IMR-90 (cell line): ENCODE measurements around the gene CD151. TPM values are rescaled to one million over a fixed set of nuclear protein-coding genes. Genes with fewer than 3 reads are reported as not detected.

Experiments
- ATAC-seq: fragments of 200-7000 bp; cut with Tn5 transposase; 2 replicates; pipeline ENCODE4 v1.9.1; 2020; ENCODE audit warnings: low read depth, mild to moderate bottlenecking, moderate library complexity
- BruUV-seq: library from RNA; stranded (reverse); fragments of 400-500 nt; replicated peaks from 2 replicates; lab custom pipeline; 2021; lab: Mats Ljungman, UMichigan
- CTCF ChIA-PET: fragments of 300-600 bp; formaldehyde crosslinking; extraction: SDS; loops from one replicate; lab custom pipeline; 2021; ENCODE audit warnings: antibody characterized with exemption; lab: Yijun Ruan, JAX
- POLR2A ChIA-PET: fragments of 300-600 bp; sonication (Branson Sonifier 250); formaldehyde crosslinking; loops from one replicate; lab custom pipeline; 2022; ENCODE audit warnings: antibody characterized with exemption; ENCODE audit not compliant: unreplicated experiment; lab: Charles Lee
- DNase-seq: peaks from one replicate; pipeline ENCODE4 v3.0.0; 2013
- H2AFZ ChIP-seq: replicated peaks from 2 replicates; pipeline ENCODE3; 2013; ENCODE audit warnings: low read length, mild to moderate bottlenecking; ENCODE audit not compliant: poor library complexity
- H2AK5ac ChIP-seq: 2 replicates; pipeline ENCODE4 v1.6.1; 2013; ENCODE audit warnings: low read depth, low read length, inconsistent platforms
- H2AK9ac ChIP-seq: replicated peaks from 2 replicates; pipeline ENCODE3; 2013; ENCODE audit warnings: mild to moderate bottlenecking, low read depth, low read length, moderate library complexity; ENCODE audit not compliant: poor library complexity
- H2BK120ac ChIP-seq: 2 replicates; pipeline ENCODE4 v1.6.1; 2013; ENCODE audit warnings: low read depth, low read length, inconsistent platforms
- H2BK15ac ChIP-seq: 3 replicates; pipeline ENCODE4 v1.6.1; 2013; ENCODE audit warnings: low read depth, low read length, inconsistent platforms
- H2BK20ac ChIP-seq: 2 replicates; pipeline ENCODE4 v1.6.1; 2013; ENCODE audit warnings: low read depth, mild to moderate bottlenecking, inconsistent platforms, low read length, moderate library complexity
- H2BK5ac ChIP-seq: 2 replicates; pipeline ENCODE4 v1.6.1; 2013; ENCODE audit warnings: mild to moderate bottlenecking, low read depth, low read length, inconsistent platforms; ENCODE audit not compliant: poor library complexity, severe bottlenecking
- H3K14ac ChIP-seq: replicated peaks from 2 replicates; pipeline ENCODE4 v1.6.1; 2013; ENCODE audit warnings: low read depth, low read length, inconsistent platforms
- H3K18ac ChIP-seq: 2 replicates; pipeline ENCODE4 v1.6.1; 2013; ENCODE audit warnings: low read depth, low read length, control low read depth
- H3K23ac ChIP-seq: 2 replicates; pipeline ENCODE4 v1.6.1; 2013; ENCODE audit warnings: low read depth, low read length, inconsistent platforms
- H3K27ac ChIP-seq: 2 replicates; pipeline ENCODE4 v1.5.1; 2013; ENCODE audit warnings: mild to moderate bottlenecking, control low read depth, low read length; ENCODE audit not compliant: insufficient read depth
- H3K27me3 ChIP-seq: 2 replicates; pipeline ENCODE4 v1.6.1; 2013; ENCODE audit warnings: low read length; ENCODE audit not compliant: control insufficient read depth, insufficient read depth
- H3K36me3 ChIP-seq: 2 replicates; pipeline ENCODE4 v1.6.1; 2013; ENCODE audit warnings: low read length, mixed read lengths; ENCODE audit not compliant: control insufficient read depth, insufficient read depth
- H3K4ac ChIP-seq: 2 replicates; pipeline ENCODE4 v1.6.1; 2013; ENCODE audit warnings: low read depth, low read length, inconsistent platforms
- H3K4me1 ChIP-seq: 2 replicates; pipeline ENCODE4 v1.6.1; 2013; ENCODE audit warnings: low read length, mixed read lengths; ENCODE audit not compliant: control insufficient read depth, insufficient read depth
- H3K4me2 ChIP-seq: 2 replicates; pipeline ENCODE4 v1.6.1; 2013; ENCODE audit warnings: low read depth, mild to moderate bottlenecking, control low read depth, low read length, moderate library complexity
- H3K4me3 ChIP-seq: 2 replicates; pipeline ENCODE4 v1.5.1; 2013; ENCODE audit warnings: low read depth, mild to moderate bottlenecking, control low read depth, low read length, moderate library complexity; ENCODE audit not compliant: insufficient read depth
- H3K56ac ChIP-seq: 2 replicates; pipeline ENCODE4 v1.6.1; 2013; ENCODE audit warnings: low read length, inconsistent platforms; ENCODE audit not compliant: insufficient read depth; ENCODE audit errors: extremely low read depth
- H3K79me1 ChIP-seq, 2 experiments: 2 replicates each; pipeline ENCODE4 v1.6.1; 2013; ENCODE audit warnings: low read length in 2 of 2, inconsistent platforms in 1 of 2, low read depth in 1 of 2
- H3K9ac ChIP-seq: 2 replicates; pipeline ENCODE4 v1.6.1; 2013; ENCODE audit warnings: low read depth, low read length, control low read depth
- H3K9me1 ChIP-seq: 2 replicates; pipeline ENCODE4 v1.6.1; 2013; ENCODE audit warnings: low read length, inconsistent platforms; ENCODE audit not compliant: insufficient read depth
- H3K9me3 ChIP-seq: 2 replicates; pipeline ENCODE4 v1.6.1; 2013; ENCODE audit warnings: low read length; ENCODE audit not compliant: control insufficient read depth, insufficient read depth
- H4K20me1 ChIP-seq: 2 replicates; pipeline ENCODE4 v1.6.1; 2013; ENCODE audit warnings: low read length, inconsistent platforms; ENCODE audit not compliant: insufficient read depth
- H4K5ac ChIP-seq: 2 replicates; pipeline ENCODE4 v1.6.1; 2013; ENCODE audit warnings: mild to moderate bottlenecking, low read depth, low read length, control low read depth
- H4K8ac ChIP-seq, 2 experiments: 2 replicates each; pipeline ENCODE4 v1.6.1; 2013; ENCODE audit warnings: low read depth in 2 of 2, low read length in 2 of 2, control low read depth in 1 of 2, inconsistent platforms in 1 of 2
- H4K91ac ChIP-seq: 2 replicates; pipeline ENCODE4 v1.6.1; 2013; ENCODE audit warnings: low read depth, low read length, inconsistent platforms; ENCODE audit not compliant: insufficient read depth
- BHLHE40 ChIP-seq: fragments of 150-350 bp; IDR thresholded peaks from 2 replicates; pipeline ENCODE4 v1.6.1; 2016; ENCODE audit warnings: mild to moderate bottlenecking, low read depth, low read length
- CEBPB ChIP-seq: IDR thresholded peaks from 2 replicates; pipeline ENCODE4 v1.6.1; 2012; ENCODE audit warnings: low read depth, low read length, improper control_type of control experiment
- CHD1 ChIP-seq: IDR thresholded peaks from 2 replicates; pipeline ENCODE4 v1.6.1; 2012; ENCODE audit warnings: low read depth, low read length, improper control_type of control experiment
- FOS ChIP-seq: fragments of 150-350 bp; IDR thresholded peaks from 2 replicates; pipeline ENCODE4 v1.6.1; 2016; ENCODE audit warnings: low read depth, low read length
- MAFK ChIP-seq: IDR thresholded peaks from 2 replicates; pipeline ENCODE4 v1.6.1; 2012; ENCODE audit warnings: low read depth, low read length, improper control_type of control experiment
- MAZ ChIP-seq: IDR thresholded peaks from 2 replicates; pipeline ENCODE4 v1.6.1; 2012; ENCODE audit warnings: low read depth, mild to moderate bottlenecking, low read length, improper control_type of control experiment, moderate library complexity, borderline replicate concordance
- MXI1 ChIP-seq: IDR thresholded peaks from 2 replicates; pipeline ENCODE4 v1.6.1; 2012; ENCODE audit warnings: low read depth, mild to moderate bottlenecking, low read length, moderate library complexity, borderline replicate concordance
- NFE2L2 ChIP-seq: fragments of 150-350 bp; IDR thresholded peaks from 2 replicates; pipeline ENCODE4 v1.6.1; 2016; ENCODE audit warnings: low read depth, mild to moderate bottlenecking, low read length
- POLR2A ChIP-seq: IDR thresholded peaks from 2 replicates; pipeline ENCODE4 v1.6.1; 2012; ENCODE audit warnings: mild to moderate bottlenecking, low read depth, low read length
- RAD21 ChIP-seq: IDR thresholded peaks from 2 replicates; pipeline ENCODE4 v1.6.1; 2012; ENCODE audit warnings: low read length, improper control_type of control experiment
- RCOR1 ChIP-seq: IDR thresholded peaks from 2 replicates; pipeline ENCODE4 v1.6.1; 2012; ENCODE audit warnings: mild to moderate bottlenecking, low read length, improper control_type of control experiment; ENCODE audit not compliant: insufficient replicate concordance
- RFX5 ChIP-seq: IDR thresholded peaks from 2 replicates; pipeline ENCODE4 v1.8.0; 2012; ENCODE audit warnings: low read depth, mild to moderate bottlenecking, low read length, moderate library complexity
- SMC3 ChIP-seq: fragments of 150-350 bp; IDR thresholded peaks from 2 replicates; pipeline ENCODE4 v1.6.1; 2016; ENCODE audit warnings: low read depth, mild to moderate bottlenecking, antibody characterized with exemption, low read length, moderate library complexity
- WGBS, 2 experiments: methylation state at CpG; one replicate each; pipeline versions ENCODE4 v1.1.5 to v1.1.7; 2013; ENCODE audit warnings: missing lambda C conversion rate in 2 of 2; ENCODE audit not compliant: insufficient read length in 1 of 2; ENCODE audit errors: extremely low coverage in 2 of 2; 5-methylcytosine and 5-hydroxymethylcytosine counted together
- dilution Hi-C: fragments of 300-500 bp; cut with HindIII; formaldehyde crosslinking; loops from one replicate; pipeline ENCODE4 v1.14.3; 2018; ENCODE audit warnings: low sequenced_read_pairs; ENCODE audit not compliant: unreplicated experiment
- in situ Hi-C: fragments of 300-500 bp; cut with MboI; formaldehyde crosslinking; loops from 3 replicates; pipeline ENCODE4 v1.14.3; 2019; ENCODE audit warnings: low sequenced_read_pairs, inconsistent platforms, mixed read lengths
- intact Hi-C: fragments of 100-400 bp; cut with micrococcal nuclease; formaldehyde crosslinking; loops from 2 replicates; pipeline ENCODE4 v1.10.0; 2022
- polyA plus RNA-seq, 3 experiments: library from polyadenylated mRNA; depleted of rRNA; stranded (reverse); fragments of >200 nt; gene quantifications; 2 replicates each; pipeline ENCODE4 v1.2.3, GENCODE V29; 2012; ENCODE audit warnings: low replicate concordance in 1 of 3
- total RNA-seq: library from RNA; depleted of rRNA; stranded (reverse); fragments of >200 nt; gene quantifications from 2 replicates; pipeline ENCODE4 v1.2.3, GENCODE V29; 2012
- TF ChIP-seq, protein P1 (sequence below): fragments of 150-350 bp; IDR thresholded peaks from 2 replicates; pipeline ENCODE4 v1.6.1; 2017; ENCODE audit warnings: mild to moderate bottlenecking, antibody characterized with exemption, low read length, low read depth
- TF ChIP-seq, protein P2 (sequence below): conservative IDR thresholded peaks from 2 replicates; pipeline ENCODE4 v1.5.1; 2012; ENCODE audit warnings: mild to moderate bottlenecking, low read depth, low read length, improper control_type of control experiment
- TF ChIP-seq, protein P3 (sequence below): fragments of 150-350 bp; IDR thresholded peaks from 2 replicates; pipeline ENCODE4 v1.6.1; 2016; ENCODE audit warnings: low read depth, mild to moderate bottlenecking, low read length, moderate library complexity, borderline replicate concordance

CD151 gene
- total and polyA plus RNA-seq, 2 of the 4 experiments (the other 2 are of a cell fraction), result 1,150 to 1,267 TPM

DNA sequence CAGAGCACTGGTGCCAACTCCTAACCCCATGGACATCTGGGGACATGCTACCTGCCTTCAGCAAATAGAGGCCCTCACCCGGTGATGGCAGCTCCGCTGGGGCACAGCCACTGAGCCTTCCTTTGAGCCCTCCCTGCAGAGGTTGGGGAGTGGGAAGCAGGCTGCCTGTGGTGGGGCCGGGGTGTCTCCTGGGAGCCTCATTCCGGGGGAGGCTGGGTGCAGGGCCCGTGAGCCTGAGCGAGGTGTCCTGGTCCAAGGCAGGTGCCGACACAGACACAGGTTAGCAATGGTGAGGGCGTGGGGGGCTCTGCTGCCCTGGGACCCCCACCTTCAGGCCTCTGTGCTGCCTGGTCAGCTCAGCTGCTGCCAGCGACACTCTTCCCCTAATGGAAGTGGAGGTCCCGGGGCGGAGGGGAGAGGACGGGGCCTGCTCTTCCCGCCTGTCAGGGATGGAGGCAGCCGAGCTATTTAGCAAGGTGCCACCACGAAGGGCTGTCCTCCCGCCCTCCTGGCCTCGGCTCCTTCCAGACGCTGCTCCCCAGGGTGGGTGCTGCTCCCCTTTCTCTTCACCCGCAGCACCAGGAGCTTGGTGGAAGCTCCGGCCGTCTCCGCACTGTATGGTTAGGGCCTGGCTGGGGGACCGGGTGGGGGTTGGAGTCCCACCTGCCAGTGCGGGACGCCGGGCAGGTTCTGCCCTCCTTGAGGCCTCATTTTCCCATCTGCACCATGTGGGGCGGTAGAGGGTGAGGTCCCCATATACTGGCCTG lies 21.1 kb downstream of the CD151 start:
- H4K8ac ChIP-seq, result no peak overlapping the region
- ChIA-PET CTCF (no interaction called here), POLR2A (no interaction called here)
- no peak overlapping the region for H3K4ac ChIP-seq
- H2BK5ac ChIP-seq, result no peak overlapping the region
- peak overlapping the region; percentile 28 for H2AK9ac ChIP-seq
- no peak overlapping the region for H3K14ac ChIP-seq
- peaks cover 20% of the 10 kb centered on the region for H3K36me3 ChIP-seq
- no peak overlapping the region for H3K23ac ChIP-seq
- WGBS, 2 experiments, result 95% methylated on average over 11 of the region's 27 CpGs; no CpG with 5 or more reads in 1 of the 2 experiments
- dilution Hi-C loops, result no loop called here
- no peaks in the 10 kb centered on the region for H3K9me1 ChIP-seq
- H4K91ac ChIP-seq, result no peak overlapping the region
- H3K18ac ChIP-seq, result no peak overlapping the region
- no peaks in the 10 kb centered on the region for H3K27me3 ChIP-seq
- H4K5ac ChIP-seq, result no peak overlapping the region
- H3K27ac ChIP-seq, result no peak overlapping the region
- peaks cover 75% of the 10 kb centered on the region for H4K20me1 ChIP-seq
- H2AK5ac ChIP-seq, result no peak overlapping the region
- no peak overlapping the region for H3K4me2 ChIP-seq
- BruUV-seq, result no TSS peak
- peaks cover 14% of the 10 kb centered on the region; the same call in 1 of the 2 replicates for H3K4me1 ChIP-seq
- no peak overlapping the region for H2AFZ ChIP-seq
- H3K56ac ChIP-seq, result no peak overlapping the region
- no peak for DNase-seq
- no peak overlapping the region for H2BK15ac ChIP-seq
- TF ChIP-seq SMC3, result no peak
- TF ChIP-seq RAD21, result no peak
- TF ChIP-seq POLR2A, result no peak
- no peak for TF ChIP-seq CHD1
- no peak for TF ChIP-seq RCOR1
- no peak for TF ChIP-seq NFE2L2
- TF ChIP-seq, protein P1, sequence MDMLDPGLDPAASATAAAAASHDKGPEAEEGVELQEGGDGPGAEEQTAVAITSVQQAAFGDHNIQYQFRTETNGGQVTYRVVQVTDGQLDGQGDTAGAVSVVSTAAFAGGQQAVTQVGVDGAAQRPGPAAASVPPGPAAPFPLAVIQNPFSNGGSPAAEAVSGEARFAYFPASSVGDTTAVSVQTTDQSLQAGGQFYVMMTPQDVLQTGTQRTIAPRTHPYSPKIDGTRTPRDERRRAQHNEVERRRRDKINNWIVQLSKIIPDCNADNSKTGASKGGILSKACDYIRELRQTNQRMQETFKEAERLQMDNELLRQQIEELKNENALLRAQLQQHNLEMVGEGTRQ, result no peak
- no peak for TF ChIP-seq MAZ
- no peak for TF ChIP-seq MAFK
- TF ChIP-seq, protein P2, sequence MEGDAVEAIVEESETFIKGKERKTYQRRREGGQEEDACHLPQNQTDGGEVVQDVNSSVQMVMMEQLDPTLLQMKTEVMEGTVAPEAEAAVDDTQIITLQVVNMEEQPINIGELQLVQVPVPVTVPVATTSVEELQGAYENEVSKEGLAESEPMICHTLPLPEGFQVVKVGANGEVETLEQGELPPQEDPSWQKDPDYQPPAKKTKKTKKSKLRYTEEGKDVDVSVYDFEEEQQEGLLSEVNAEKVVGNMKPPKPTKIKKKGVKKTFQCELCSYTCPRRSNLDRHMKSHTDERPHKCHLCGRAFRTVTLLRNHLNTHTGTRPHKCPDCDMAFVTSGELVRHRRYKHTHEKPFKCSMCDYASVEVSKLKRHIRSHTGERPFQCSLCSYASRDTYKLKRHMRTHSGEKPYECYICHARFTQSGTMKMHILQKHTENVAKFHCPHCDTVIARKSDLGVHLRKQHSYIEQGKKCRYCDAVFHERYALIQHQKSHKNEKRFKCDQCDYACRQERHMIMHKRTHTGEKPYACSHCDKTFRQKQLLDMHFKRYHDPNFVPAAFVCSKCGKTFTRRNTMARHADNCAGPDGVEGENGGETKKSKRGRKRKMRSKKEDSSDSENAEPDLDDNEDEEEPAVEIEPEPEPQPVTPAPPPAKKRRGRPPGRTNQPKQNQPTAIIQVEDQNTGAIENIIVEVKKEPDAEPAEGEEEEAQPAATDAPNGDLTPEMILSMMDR, result no peak
- TF ChIP-seq, protein P3, sequence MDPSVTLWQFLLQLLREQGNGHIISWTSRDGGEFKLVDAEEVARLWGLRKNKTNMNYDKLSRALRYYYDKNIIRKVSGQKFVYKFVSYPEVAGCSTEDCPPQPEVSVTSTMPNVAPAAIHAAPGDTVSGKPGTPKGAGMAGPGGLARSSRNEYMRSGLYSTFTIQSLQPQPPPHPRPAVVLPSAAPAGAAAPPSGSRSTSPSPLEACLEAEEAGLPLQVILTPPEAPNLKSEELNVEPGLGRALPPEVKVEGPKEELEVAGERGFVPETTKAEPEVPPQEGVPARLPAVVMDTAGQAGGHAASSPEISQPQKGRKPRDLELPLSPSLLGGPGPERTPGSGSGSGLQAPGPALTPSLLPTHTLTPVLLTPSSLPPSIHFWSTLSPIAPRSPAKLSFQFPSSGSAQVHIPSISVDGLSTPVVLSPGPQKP, result no peak
- TF ChIP-seq FOS, result no peak
- no peak for TF ChIP-seq BHLHE40
- no peak for TF ChIP-seq RFX5
- no peak for TF ChIP-seq CEBPB
- no peak for TF ChIP-seq MXI1
- no peak overlapping the region for H3K9ac ChIP-seq
- H3K4me3 ChIP-seq, result no peak overlapping the region
- H3K9me3 ChIP-seq, result no peaks in the 10 kb centered on the region
- in situ Hi-C loops, result no loop called here
- ATAC-seq, result no peak
- no peak overlapping the region for H2BK120ac ChIP-seq
- intact Hi-C loops, result no loop called here
- H2BK20ac ChIP-seq, result no peak overlapping the region
- H3K79me1 ChIP-seq, result peaks cover 9 to 83% of the 10 kb centered on the region in 2 experiments
